HEK293 (cell line): ENCODE measurements around the gene PPIA.

ENCODE experiments used
- CTCF ChIA-PET: fragments of 350-600 bp; formaldehyde crosslinking; extraction: SDS; loops from one replicate; lab custom pipeline; 2021; ENCODE audit warnings: antibody characterized with exemption; lab: Yijun Ruan, JAX
- POLR2A ChIA-PET: fragments of 300-600 bp; formaldehyde crosslinking; extraction: SDS; loops from one replicate; lab custom pipeline; 2020; ENCODE audit warnings: antibody characterized with exemption, inconsistent platforms; lab: Yijun Ruan, JAX
- H3K27ac ChIP-seq: fragments of 200-500 bp; sonication (Bioruptor generic); 2 replicates; pipeline ENCODE4 v1.5.1; 2014; ENCODE audit warnings: low read depth, low read length, control low read depth, inconsistent platforms; ENCODE audit errors: extremely low read depth
- H3K36me3 ChIP-seq, 2 experiments: fragments of 200-500 bp in 1 of 2; sonication (Bioruptor generic) in 1 of 2; 1 replicate in 1 of 2; 2 replicates in 1 of 2; pipeline ENCODE4 v1.5.1; 2014 to 2017; ENCODE audit warnings: inconsistent platforms in 2 of 2, low read length in 2 of 2; ENCODE audit not compliant: control insufficient read depth in 2 of 2, insufficient read depth in 1 of 2
- H3K4me1 ChIP-seq: fragments of 200-500 bp; sonication (Bioruptor generic); 2 replicates; pipeline ENCODE4 v1.5.1; 2014; ENCODE audit warnings: mild to moderate bottlenecking, low read length, inconsistent platforms; ENCODE audit not compliant: control insufficient read depth, insufficient read depth
- H3K4me3 ChIP-seq: 2 replicates; pipeline ENCODE4 v1.5.1; 2011; ENCODE audit warnings: low read depth, mild to moderate bottlenecking, control low read depth, low read length, moderate library complexity
- H3K9me3 ChIP-seq: fragments of 200-500 bp; sonication (Bioruptor generic); 2 replicates; pipeline ENCODE4 v1.5.1; 2014; ENCODE audit warnings: low read depth, low read length, inconsistent platforms; ENCODE audit not compliant: control insufficient read depth, insufficient read depth
- EGR2 ChIP-seq: fragments of 450-650 bp; formaldehyde crosslinking; IDR thresholded peaks from 2 replicates; pipeline ENCODE4 v1.5.1; 2016; ENCODE audit warnings: low read depth, missing biosample characterization, missing genetic modification characterization
- KLF10 ChIP-seq: fragments of 450-650 bp; IDR thresholded peaks from 2 replicates; pipeline ENCODE4 v1.5.1; 2018; ENCODE audit warnings: missing biosample characterization, mild to moderate bottlenecking, missing genetic modification characterization
- MYNN ChIP-seq: fragments of 450-650 bp; formaldehyde crosslinking; IDR thresholded peaks from 2 replicates; pipeline ENCODE4 v1.5.1; 2016; ENCODE audit warnings: missing biosample characterization, missing genetic modification characterization, borderline replicate concordance
- MZF1 ChIP-seq: fragments of 450-650 bp; formaldehyde crosslinking; IDR thresholded peaks from 2 replicates; pipeline ENCODE4 v1.5.1; 2017; ENCODE audit warnings: missing biosample characterization, missing genetic modification characterization, borderline replicate concordance
- PRDM1 ChIP-seq: fragments of 450-650 bp; formaldehyde crosslinking; IDR thresholded peaks from 2 replicates; pipeline ENCODE4; 2016; ENCODE audit warnings: missing biosample characterization, missing genetic modification characterization
- SP7 ChIP-seq: fragments of 450-650 bp; formaldehyde crosslinking; IDR thresholded peaks from 2 replicates; pipeline ENCODE4 v1.5.1; 2016; ENCODE audit warnings: missing biosample characterization, missing genetic modification characterization
- ZBTB17 ChIP-seq: fragments of 450-650 bp; formaldehyde crosslinking; IDR thresholded peaks from 2 replicates; pipeline ENCODE4 v1.5.1; 2016; ENCODE audit warnings: missing biosample characterization, missing genetic modification characterization
- ZBTB48 ChIP-seq: fragments of 450-650 bp; formaldehyde crosslinking; IDR thresholded peaks from 2 replicates; pipeline ENCODE4 v1.5.1; 2016; ENCODE audit warnings: missing biosample characterization, missing genetic modification characterization
- ZFHX2 ChIP-seq: fragments of 450-650 bp; formaldehyde crosslinking; conservative IDR thresholded peaks from 2 replicates; pipeline ENCODE4 v1.5.1; 2016; ENCODE audit warnings: missing biosample characterization, missing genetic modification characterization
- ZNF169 ChIP-seq: fragments of 450-650 bp; formaldehyde crosslinking; IDR thresholded peaks from 2 replicates; pipeline ENCODE4 v1.5.1; 2016; ENCODE audit warnings: missing biosample characterization, missing genetic modification characterization
- ZNF302 ChIP-seq: fragments of 450-650 bp; formaldehyde crosslinking; IDR thresholded peaks from 2 replicates; pipeline ENCODE4 v1.5.1; 2016; ENCODE audit warnings: missing biosample characterization, missing genetic modification characterization, low read depth
- ZNF366 ChIP-seq: fragments of 450-650 bp; formaldehyde crosslinking; conservative IDR thresholded peaks from 2 replicates; pipeline ENCODE4 v1.5.1; 2016; ENCODE audit warnings: missing biosample characterization, missing genetic modification characterization
- ZNF548 ChIP-seq: fragments of 450-650 bp; formaldehyde crosslinking; IDR thresholded peaks from 2 replicates; pipeline ENCODE4 v1.5.1; 2016; ENCODE audit warnings: missing biosample characterization, missing genetic modification characterization
- ZNF600 ChIP-seq: fragments of 450-650 bp; formaldehyde crosslinking; IDR thresholded peaks from 2 replicates; pipeline ENCODE4 v1.5.1; 2016; ENCODE audit warnings: missing biosample characterization, missing genetic modification characterization
- ZNF629 ChIP-seq: fragments of 450-650 bp; formaldehyde crosslinking; IDR thresholded peaks from 2 replicates; pipeline ENCODE4 v1.5.1; 2017; ENCODE audit warnings: missing biosample characterization, missing genetic modification characterization
- TF ChIP-seq, protein P1 (sequence below): fragments of 450-650 bp; formaldehyde crosslinking; IDR thresholded peaks from 2 replicates; pipeline ENCODE4 v1.5.1; 2016; ENCODE audit warnings: missing biosample characterization, missing genetic modification characterization
- TF ChIP-seq, protein P2 (sequence below): fragments of 450-650 bp; formaldehyde crosslinking; IDR thresholded peaks from 2 replicates; pipeline ENCODE4 v1.5.1; 2016; ENCODE audit warnings: missing biosample characterization, missing genetic modification characterization
- TF ChIP-seq, protein P3 (sequence below): fragments of 450-650 bp; formaldehyde crosslinking; IDR thresholded peaks from 2 replicates; pipeline ENCODE4 v1.5.0; 2017; ENCODE audit warnings: missing biosample characterization, missing genetic modification characterization, borderline replicate concordance
- TF ChIP-seq, protein P4 (sequence below): fragments of 450-650 bp; formaldehyde crosslinking; IDR thresholded peaks from 2 replicates; pipeline ENCODE4 v1.5.1; 2017; ENCODE audit warnings: missing biosample characterization, missing genetic modification characterization
- TF ChIP-seq, protein P5 (sequence below): fragments of 450-650 bp; formaldehyde crosslinking; IDR thresholded peaks from 2 replicates; pipeline ENCODE4 v1.5.1; 2016; ENCODE audit warnings: missing biosample characterization, missing genetic modification characterization

The PPIA gene

DNA sequence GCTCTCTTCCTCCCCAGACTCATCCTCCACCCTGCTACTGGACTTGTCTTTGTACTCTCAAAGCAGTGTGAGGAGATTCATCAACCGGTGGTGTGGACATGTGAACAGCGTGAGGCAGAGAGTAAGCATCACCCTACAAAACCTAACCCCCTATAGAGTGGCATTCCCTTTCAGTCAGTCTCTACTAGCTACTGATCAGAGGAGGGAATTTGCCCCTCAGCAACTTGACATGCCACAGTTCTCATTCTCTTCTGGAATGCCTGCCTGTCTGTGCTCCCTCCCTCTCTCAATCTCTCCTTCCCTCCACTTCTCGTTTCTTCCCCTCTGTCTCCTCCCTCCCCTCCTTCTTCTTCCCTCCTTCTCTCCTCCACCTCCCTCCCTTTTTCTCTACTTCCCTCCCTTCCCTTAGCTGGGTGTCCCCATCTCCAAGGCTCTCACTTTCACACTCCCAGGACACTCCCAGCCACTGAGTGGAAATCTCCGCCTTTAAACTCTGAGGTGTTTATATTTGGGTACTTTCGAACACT lies 26.8 kb downstream of the PPIA start (continued):
- TF ChIP-seq, protein P1, sequence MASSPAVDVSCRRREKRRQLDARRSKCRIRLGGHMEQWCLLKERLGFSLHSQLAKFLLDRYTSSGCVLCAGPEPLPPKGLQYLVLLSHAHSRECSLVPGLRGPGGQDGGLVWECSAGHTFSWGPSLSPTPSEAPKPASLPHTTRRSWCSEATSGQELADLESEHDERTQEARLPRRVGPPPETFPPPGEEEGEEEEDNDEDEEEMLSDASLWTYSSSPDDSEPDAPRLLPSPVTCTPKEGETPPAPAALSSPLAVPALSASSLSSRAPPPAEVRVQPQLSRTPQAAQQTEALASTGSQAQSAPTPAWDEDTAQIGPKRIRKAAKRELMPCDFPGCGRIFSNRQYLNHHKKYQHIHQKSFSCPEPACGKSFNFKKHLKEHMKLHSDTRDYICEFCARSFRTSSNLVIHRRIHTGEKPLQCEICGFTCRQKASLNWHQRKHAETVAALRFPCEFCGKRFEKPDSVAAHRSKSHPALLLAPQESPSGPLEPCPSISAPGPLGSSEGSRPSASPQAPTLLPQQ (tag by site-specific recombination): no peak
- peak; percentile 30; the same call in 1 of the 2 replicates for TF ChIP-seq PRDM1 (tag by site-specific recombination)
- TF ChIP-seq ZNF366 (tag by site-specific recombination): peak; percentile 85
- TF ChIP-seq ZNF169 (tag by site-specific recombination): no peak
- no peak for TF ChIP-seq ZNF629 (tag by site-specific recombination)
- TF ChIP-seq, protein P2, sequence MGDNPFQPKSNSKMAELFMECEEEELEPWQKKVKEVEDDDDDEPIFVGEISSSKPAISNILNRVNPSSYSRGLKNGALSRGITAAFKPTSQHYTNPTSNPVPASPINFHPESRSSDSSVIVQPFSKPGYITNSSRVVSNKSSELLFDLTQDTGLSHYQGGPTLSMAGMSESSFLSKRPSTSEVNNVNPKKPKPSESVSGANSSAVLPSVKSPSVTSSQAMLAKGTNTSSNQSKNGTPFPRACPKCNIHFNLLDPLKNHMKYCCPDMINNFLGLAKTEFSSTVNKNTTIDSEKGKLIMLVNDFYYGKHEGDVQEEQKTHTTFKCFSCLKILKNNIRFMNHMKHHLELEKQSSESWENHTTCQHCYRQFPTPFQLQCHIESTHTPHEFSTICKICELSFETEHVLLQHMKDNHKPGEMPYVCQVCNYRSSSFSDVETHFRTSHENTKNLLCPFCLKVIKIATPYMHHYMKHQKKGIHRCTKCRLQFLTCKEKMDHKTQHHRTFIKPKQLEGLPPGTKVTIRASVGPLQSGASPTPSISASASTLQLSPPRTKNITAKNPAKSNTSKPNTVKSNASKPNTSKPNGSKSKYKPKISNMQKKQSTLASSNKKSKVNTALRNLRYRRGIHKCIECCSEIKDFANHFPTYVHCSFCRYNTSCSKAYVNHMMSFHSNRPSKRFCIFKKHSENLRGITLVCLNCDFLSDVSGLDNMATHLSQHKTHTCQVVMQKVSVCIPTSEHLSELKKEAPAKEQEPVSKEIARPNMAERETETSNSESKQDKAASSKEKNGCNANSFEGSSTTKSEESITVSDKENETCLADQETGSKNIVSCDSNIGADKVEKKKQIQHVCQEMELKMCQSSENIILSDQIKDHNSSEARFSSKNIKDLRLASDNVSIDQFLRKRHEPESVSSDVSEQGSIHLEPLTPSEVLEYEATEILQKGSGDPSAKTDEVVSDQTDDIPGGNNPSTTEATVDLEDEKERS (tag by site-specific recombination): no peak
- TF ChIP-seq, protein P3, sequence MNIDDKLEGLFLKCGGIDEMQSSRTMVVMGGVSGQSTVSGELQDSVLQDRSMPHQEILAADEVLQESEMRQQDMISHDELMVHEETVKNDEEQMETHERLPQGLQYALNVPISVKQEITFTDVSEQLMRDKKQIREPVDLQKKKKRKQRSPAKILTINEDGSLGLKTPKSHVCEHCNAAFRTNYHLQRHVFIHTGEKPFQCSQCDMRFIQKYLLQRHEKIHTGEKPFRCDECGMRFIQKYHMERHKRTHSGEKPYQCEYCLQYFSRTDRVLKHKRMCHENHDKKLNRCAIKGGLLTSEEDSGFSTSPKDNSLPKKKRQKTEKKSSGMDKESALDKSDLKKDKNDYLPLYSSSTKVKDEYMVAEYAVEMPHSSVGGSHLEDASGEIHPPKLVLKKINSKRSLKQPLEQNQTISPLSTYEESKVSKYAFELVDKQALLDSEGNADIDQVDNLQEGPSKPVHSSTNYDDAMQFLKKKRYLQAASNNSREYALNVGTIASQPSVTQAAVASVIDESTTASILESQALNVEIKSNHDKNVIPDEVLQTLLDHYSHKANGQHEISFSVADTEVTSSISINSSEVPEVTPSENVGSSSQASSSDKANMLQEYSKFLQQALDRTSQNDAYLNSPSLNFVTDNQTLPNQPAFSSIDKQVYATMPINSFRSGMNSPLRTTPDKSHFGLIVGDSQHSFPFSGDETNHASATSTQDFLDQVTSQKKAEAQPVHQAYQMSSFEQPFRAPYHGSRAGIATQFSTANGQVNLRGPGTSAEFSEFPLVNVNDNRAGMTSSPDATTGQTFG (tag by site-specific recombination): no peak
- TF ChIP-seq, all 188 proteins: peak for 6

DNA sequence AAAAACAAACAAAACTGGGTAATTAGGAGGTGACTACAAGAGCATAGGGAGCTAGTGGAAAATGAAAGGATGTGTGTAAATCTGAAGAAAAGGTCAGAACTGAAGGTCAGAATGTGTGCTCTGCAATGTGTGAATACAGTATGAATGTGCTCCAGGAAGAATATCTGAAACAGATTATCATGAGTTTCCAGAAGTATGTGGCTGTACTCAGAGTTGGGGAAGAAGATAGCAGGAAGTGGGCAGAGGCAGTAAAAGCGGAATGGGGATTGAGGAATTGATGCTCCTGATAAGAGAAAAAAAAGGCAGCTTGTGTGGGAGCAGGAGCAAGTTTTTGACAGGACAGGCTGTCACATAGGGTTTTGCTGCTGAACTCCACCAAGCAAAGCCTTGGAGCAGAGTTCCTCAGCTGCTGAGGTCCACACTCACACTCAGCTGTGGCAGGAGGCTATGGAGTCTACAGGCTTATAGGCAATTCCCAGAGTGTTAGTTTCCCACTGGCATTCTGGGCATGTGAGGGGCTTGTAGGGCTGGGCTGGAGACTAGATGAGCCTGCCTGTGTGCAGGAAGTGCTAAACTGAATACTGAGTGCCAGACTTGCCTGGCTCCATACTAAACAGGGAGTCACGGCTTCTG lies 28.5 kb downstream of the PPIA start:
- Histone ChIP-seq H3K36me3 (peaks cover 20 to 37% of the 10 kb centered on the region in 2 experiments), H3K4me1 (no peaks in the 10 kb centered on the region), H3K27ac (no peak overlapping the region), H3K4me3 (no peak overlapping the region), H3K9me3 (no peaks in the 10 kb centered on the region)
- TF ChIP-seq MYNN (tag by site-specific recombination) (no peak), ZBTB48 (tag by site-specific recombination) (peak; percentile 1; the same call in 1 of the 2 replicates), MZF1 (tag by site-specific recombination) (peak; percentile 86; the same call in 1 of the 2 replicates), ZNF366 (tag by site-specific recombination) (0 out of 2 replicates have a peak, but pooled peaks have one; percentile 32), ZBTB17 (tag by site-specific recombination) (peak; percentile 37; the same call in 1 of the 2 replicates), KLF10 (no peak), ZFHX2 (tag by site-specific recombination) (peak; percentile 16; the same call in 1 of the 2 replicates), ZNF302 (tag by site-specific recombination) (no peak), ZNF600 (tag by site-specific recombination) (peak; percentile 68), EGR2 (tag by site-specific recombination) (peak; percentile 38; the same call in 1 of the 2 replicates), ZNF548 (no peak), SP7 (tag by site-specific recombination) (peak; percentile 66)
- TF ChIP-seq, protein P1 (tag by site-specific recombination): no peak
- TF ChIP-seq, protein P4, sequence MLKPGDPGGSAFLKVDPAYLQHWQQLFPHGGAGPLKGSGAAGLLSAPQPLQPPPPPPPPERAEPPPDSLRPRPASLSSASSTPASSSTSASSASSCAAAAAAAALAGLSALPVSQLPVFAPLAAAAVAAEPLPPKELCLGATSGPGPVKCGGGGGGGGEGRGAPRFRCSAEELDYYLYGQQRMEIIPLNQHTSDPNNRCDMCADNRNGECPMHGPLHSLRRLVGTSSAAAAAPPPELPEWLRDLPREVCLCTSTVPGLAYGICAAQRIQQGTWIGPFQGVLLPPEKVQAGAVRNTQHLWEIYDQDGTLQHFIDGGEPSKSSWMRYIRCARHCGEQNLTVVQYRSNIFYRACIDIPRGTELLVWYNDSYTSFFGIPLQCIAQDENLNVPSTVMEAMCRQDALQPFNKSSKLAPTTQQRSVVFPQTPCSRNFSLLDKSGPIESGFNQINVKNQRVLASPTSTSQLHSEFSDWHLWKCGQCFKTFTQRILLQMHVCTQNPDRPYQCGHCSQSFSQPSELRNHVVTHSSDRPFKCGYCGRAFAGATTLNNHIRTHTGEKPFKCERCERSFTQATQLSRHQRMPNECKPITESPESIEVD (tag by site-specific recombination): no peak
- TF ChIP-seq, protein P5, sequence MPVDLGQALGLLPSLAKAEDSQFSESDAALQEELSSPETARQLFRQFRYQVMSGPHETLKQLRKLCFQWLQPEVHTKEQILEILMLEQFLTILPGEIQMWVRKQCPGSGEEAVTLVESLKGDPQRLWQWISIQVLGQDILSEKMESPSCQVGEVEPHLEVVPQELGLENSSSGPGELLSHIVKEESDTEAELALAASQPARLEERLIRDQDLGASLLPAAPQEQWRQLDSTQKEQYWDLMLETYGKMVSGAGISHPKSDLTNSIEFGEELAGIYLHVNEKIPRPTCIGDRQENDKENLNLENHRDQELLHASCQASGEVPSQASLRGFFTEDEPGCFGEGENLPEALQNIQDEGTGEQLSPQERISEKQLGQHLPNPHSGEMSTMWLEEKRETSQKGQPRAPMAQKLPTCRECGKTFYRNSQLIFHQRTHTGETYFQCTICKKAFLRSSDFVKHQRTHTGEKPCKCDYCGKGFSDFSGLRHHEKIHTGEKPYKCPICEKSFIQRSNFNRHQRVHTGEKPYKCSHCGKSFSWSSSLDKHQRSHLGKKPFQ (tag by site-specific recombination): peak; percentile 18; the same call in 1 of the 2 replicates
- POLR2A ChIA-PET: interaction anchor here (1.4 to 1.5 kb wide), 2 partner anchors 10 to 23 kb away, joined by 3 to 6 read pairs; partner anchors contain the start of gene H2AZ2
- CTCF ChIA-PET: interaction anchor here (0.5 kb wide), 1 partner anchor 83 kb away, joined by 3 read pairs; no protein-coding TSS in a partner anchor
